ENCODE results near the gene MYO1D. TPM values are rescaled to one million over a fixed set of nuclear protein-coding genes. Genes with fewer than 3 reads are reported as not detected.

Gene MYO1D
- total and polyA plus RNA-seq, 2 donors (not counting 1 experiment from before 2014, with no cell fraction given), result 5.4 to 26.7 TPM

DNA sequence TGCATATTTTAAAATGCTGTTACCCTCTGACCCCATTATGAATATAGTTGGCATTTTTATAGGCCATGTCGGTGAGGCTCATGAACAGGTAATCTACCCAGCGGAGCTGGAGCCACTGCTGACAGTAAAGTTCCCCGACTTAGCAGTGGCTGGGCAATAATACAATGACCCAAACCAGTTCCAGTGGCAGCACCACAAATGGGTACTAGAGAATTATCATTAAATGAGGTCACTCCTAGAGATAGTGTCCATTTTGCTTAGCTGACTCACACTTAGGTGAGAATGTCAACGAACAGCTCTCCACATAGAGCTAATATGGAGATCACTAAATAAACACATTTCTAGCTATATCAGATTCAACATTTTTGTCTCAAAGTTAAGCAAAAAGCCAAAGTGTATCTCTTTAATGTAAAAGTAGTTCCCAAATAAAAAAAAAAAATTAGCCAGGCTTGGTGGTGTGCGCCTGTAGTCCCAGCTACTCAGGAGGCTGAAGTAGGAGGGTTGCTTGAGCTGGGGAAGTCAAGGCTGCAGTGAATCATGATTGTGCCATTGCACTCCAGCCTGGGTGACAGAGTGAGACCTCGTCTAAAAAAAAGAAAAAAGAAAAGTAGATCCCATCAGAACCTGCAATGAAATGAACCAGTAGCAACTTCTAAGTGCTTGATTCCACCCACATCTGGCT is 7.4 kb downstream of the MYO1D start:
- ChIA-PET POLR2A (no interaction called here), CTCF (interaction anchor here (1.1 to 1.5 kb wide), 3 partner anchors 8 to 69 kb away, joined by 3 to 8 read pairs (median 4); partner anchors contain the start of gene MYO1D)
- Histone ChIP-seq H4K20me1 (ENCODE audit: control insufficient read depth, insufficient read depth, low read length, poor library complexity, severe bottlenecking) (no peaks in the 10 kb centered on the region), H3K4me2 (replicated peaks; ENCODE audit: low read depth, low read length, poor library complexity, severe bottlenecking) (no peak overlapping the region), H2AFZ (ENCODE audit: insufficient read depth, low read depth, low read length, poor library complexity, severe bottlenecking) (no peak overlapping the region), H3K4me3 (ENCODE audit: control extremely low read depth in 1 of 5, extremely low read depth in 1 of 5, insufficient read depth in 1 of 5, low read depth in 2 of 5, low read length in 4 of 5) (no peak overlapping the region), H3K9ac (ENCODE audit: low read length) (no peak overlapping the region), H3K36me3 (replicated peaks in 1 of 2; ENCODE audit: control extremely low read depth in 1 of 2, control insufficient read depth in 1 of 2, extremely low read depth in 1 of 2, insufficient read depth in 2 of 2, low read length in 1 of 2) (no peaks in the 10 kb centered on the region), H3K9me3 (ENCODE audit: control extremely low read depth in 1 of 3, control insufficient read depth in 2 of 3, insufficient read depth in 1 of 3, low read length in 2 of 3) (peaks cover 0 to 2% (median 0%) of the 10 kb centered on the region in 3 donors), H3K4me1 (ENCODE audit: control insufficient read depth in 2 of 2, insufficient read depth in 2 of 2, low read length in 2 of 2) (peaks cover 5 to 7% of the 10 kb centered on the region in 2 donors), H3K79me2 (ENCODE audit: control insufficient read depth, insufficient read depth, low read length) (peaks cover 12% of the 10 kb centered on the region), H3K27ac (ENCODE audit: low read length in 2 of 2) (no peak overlapping the region), H3K27me3 (replicated peaks in 1 of 4; ENCODE audit: control extremely low read depth in 1 of 4, control insufficient read depth in 3 of 4, insufficient read depth in 4 of 4, low read length in 3 of 4) (no peaks in the 10 kb centered on the region)
- Mint-ChIP-seq H3K4me1 (peaks cover 16% of the 10 kb centered on the region), H3K4me3 (no peak overlapping the region), H3K27ac (no peak overlapping the region), H3K27me3 (no peaks in the 10 kb centered on the region), H3K9me3 (ENCODE audit: insufficient read depth) (no peaks in the 10 kb centered on the region)
- ATAC-seq (ENCODE audit: low read depth), result no peak
- no peak for DNase-seq
- TF ChIP-seq EZH2 (IDR thresholded peaks at IDR 0.05; ENCODE audit: borderline replicate concordance, insufficient read depth, low read depth, low read length, poor library complexity, severe bottlenecking), result no peak
- TF ChIP-seq, protein P1, sequence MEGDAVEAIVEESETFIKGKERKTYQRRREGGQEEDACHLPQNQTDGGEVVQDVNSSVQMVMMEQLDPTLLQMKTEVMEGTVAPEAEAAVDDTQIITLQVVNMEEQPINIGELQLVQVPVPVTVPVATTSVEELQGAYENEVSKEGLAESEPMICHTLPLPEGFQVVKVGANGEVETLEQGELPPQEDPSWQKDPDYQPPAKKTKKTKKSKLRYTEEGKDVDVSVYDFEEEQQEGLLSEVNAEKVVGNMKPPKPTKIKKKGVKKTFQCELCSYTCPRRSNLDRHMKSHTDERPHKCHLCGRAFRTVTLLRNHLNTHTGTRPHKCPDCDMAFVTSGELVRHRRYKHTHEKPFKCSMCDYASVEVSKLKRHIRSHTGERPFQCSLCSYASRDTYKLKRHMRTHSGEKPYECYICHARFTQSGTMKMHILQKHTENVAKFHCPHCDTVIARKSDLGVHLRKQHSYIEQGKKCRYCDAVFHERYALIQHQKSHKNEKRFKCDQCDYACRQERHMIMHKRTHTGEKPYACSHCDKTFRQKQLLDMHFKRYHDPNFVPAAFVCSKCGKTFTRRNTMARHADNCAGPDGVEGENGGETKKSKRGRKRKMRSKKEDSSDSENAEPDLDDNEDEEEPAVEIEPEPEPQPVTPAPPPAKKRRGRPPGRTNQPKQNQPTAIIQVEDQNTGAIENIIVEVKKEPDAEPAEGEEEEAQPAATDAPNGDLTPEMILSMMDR (IDR thresholded peaks at IDR 0.05), result no peak
- intact Hi-C loops (cut with micrococcal nuclease), result loop anchor here (10.0 kb wide), 2 partner anchors 385 to 515 kb away; partner anchors contain the start of genes CDK5R1 and ZNF207
- no CpG with 5 or more reads among the region's 6 CpGs for WGBS (ENCODE audit: insufficient coverage)

DNA sequence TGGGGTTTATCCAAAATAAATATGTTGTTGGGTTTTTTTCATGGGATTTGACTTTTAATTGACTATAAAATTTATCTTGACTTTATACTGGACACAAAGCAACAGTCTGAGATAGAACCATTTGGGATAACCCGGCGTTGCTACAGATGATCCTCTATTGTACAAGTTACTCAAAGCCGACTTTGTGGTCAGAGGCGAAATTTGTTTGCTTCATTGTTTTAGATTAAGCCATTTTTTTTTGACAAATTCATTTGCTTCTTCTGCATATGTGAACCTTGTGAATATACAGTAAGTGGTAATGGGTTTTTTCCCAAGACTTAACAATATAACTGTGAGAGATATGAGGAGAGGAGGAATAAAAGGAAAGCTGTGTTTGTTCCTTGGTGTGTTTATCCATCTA is 11.8 kb downstream of the MYO1D start:
- no peak for ATAC-seq (ENCODE audit: low read depth)
- TF ChIP-seq, protein P1 (IDR thresholded peaks at IDR 0.05), result no peak
- no peak for TF ChIP-seq EZH2 (IDR thresholded peaks at IDR 0.05; ENCODE audit: borderline replicate concordance, insufficient read depth, low read depth, low read length, poor library complexity, severe bottlenecking)
- Histone ChIP-seq H2AFZ (ENCODE audit: insufficient read depth, low read depth, low read length, poor library complexity, severe bottlenecking) (no peak overlapping the region), H3K4me2 (replicated peaks; ENCODE audit: low read depth, low read length, poor library complexity, severe bottlenecking) (no peak overlapping the region), H3K27ac (ENCODE audit: low read length in 2 of 2) (no peak overlapping the region), H3K4me3 (ENCODE audit: control extremely low read depth in 1 of 5, extremely low read depth in 1 of 5, insufficient read depth in 1 of 5, low read depth in 2 of 5, low read length in 4 of 5) (no peak overlapping the region), H3K9me3 (ENCODE audit: control extremely low read depth in 1 of 3, control insufficient read depth in 2 of 3, insufficient read depth in 1 of 3, low read length in 2 of 3) (no peaks in the 10 kb centered on the region), H3K9ac (ENCODE audit: low read length) (no peak overlapping the region), H3K36me3 (replicated peaks in 1 of 2; ENCODE audit: control extremely low read depth in 1 of 2, control insufficient read depth in 1 of 2, extremely low read depth in 1 of 2, insufficient read depth in 2 of 2, low read length in 1 of 2) (no peaks in the 10 kb centered on the region), H4K20me1 (ENCODE audit: control insufficient read depth, insufficient read depth, low read length, poor library complexity, severe bottlenecking) (no peaks in the 10 kb centered on the region), H3K4me1 (ENCODE audit: control insufficient read depth in 2 of 2, insufficient read depth in 2 of 2, low read length in 2 of 2) (no peaks in the 10 kb centered on the region), H3K27me3 (replicated peaks in 1 of 4; ENCODE audit: control extremely low read depth in 1 of 4, control insufficient read depth in 3 of 4, insufficient read depth in 4 of 4, low read length in 3 of 4) (no peaks in the 10 kb centered on the region), H3K79me2 (ENCODE audit: control insufficient read depth, insufficient read depth, low read length) (peaks cover 8% of the 10 kb centered on the region)
- WGBS (ENCODE audit: insufficient coverage), result no CpG with 5 or more reads among the region's 4 CpGs
- no peak overlapping the region for H3K27ac Mint-ChIP-seq
- no peak overlapping the region for H3K4me3 Mint-ChIP-seq
- POLR2A ChIA-PET, result no interaction called here
- peaks cover 4% of the 10 kb centered on the region for H3K27me3 Mint-ChIP-seq
- no peak for DNase-seq
- H3K4me1 Mint-ChIP-seq, result no peaks in the 10 kb centered on the region
- CTCF ChIA-PET, result interaction anchor here (1.2 kb wide), 1 partner anchor 11 kb away, joined by 4 read pairs; no protein-coding TSS in a partner anchor
- intact Hi-C loops (cut with micrococcal nuclease), result no loop called here
- no peaks in the 10 kb centered on the region for H3K9me3 Mint-ChIP-seq (ENCODE audit: insufficient read depth)
